ENCODE data around the gene TNFRSF14.

- no peak for TF ChIP-seq POLR2A (IDR thresholded peaks at IDR 0.05; ENCODE audit: low read depth, low read length)
- no peak for TF ChIP-seq TAF1 (IDR thresholded peaks at IDR 0.05; ENCODE audit: borderline replicate concordance, low read depth, low read length)
These were observed 22.8 kb upstream of the TNFRSF14 start for GRCh38 chr1:2533365-2533764.
